Osteoblast (primary cell): Measurements from ENCODE around the gene IRF8. TPM values are rescaled to one million over a fixed set of nuclear protein-coding genes. Genes with fewer than 3 reads are reported as not detected.

Experiments used
- DNase-seq: peaks from one replicate; pipeline ENCODE4 v3.0.0; 2011; ENCODE audit warnings: low spot score, mixed read lengths; ENCODE audit not compliant: insufficient read length; ENCODE audit errors: missing footprints
- H2AFZ ChIP-seq: 2 replicates; pipeline ENCODE4 v1.6.0; 2011; ENCODE audit warnings: mild to moderate bottlenecking, low read length
- H3K27ac ChIP-seq: 2 replicates; pipeline ENCODE4 v1.5.1; 2011; ENCODE audit warnings: mild to moderate bottlenecking, low read depth, low read length, moderate library complexity
- H3K27me3 ChIP-seq: 2 replicates; pipeline ENCODE4 v1.6.0; 2012; ENCODE audit warnings: mild to moderate bottlenecking, control low read depth, inconsistent platforms, low read length, moderate library complexity; ENCODE audit not compliant: insufficient read depth
- H3K36me3 ChIP-seq: 2 replicates; pipeline ENCODE4 v1.5.1; 2011; ENCODE audit warnings: mild to moderate bottlenecking, low read length, control low read depth, moderate library complexity; ENCODE audit not compliant: insufficient read depth
- H3K4me1 ChIP-seq: 2 replicates; pipeline ENCODE4 v1.5.1; 2011; ENCODE audit warnings: mild to moderate bottlenecking, low read length, control low read depth, moderate library complexity; ENCODE audit not compliant: insufficient read depth
- H3K4me2 ChIP-seq: 2 replicates; pipeline ENCODE4 v1.6.0; 2011; ENCODE audit warnings: mild to moderate bottlenecking, low read length; ENCODE audit not compliant: insufficient read depth
- H3K4me3 ChIP-seq: fragments of 200-600 bp; sonication (generic); 3 replicates; pipeline ENCODE4 v1.5.1; 2012; ENCODE audit warnings: mild to moderate bottlenecking, low read length, inconsistent platforms; ENCODE audit not compliant: insufficient read depth
- H3K79me2 ChIP-seq: 2 replicates; pipeline ENCODE4 v1.6.0; 2012; ENCODE audit warnings: mild to moderate bottlenecking, low read length, control low read depth, inconsistent platforms; ENCODE audit not compliant: insufficient read depth
- H3K9me3 ChIP-seq: 2 replicates; pipeline ENCODE4 v1.5.1; 2011; ENCODE audit warnings: low read depth, low read length, control low read depth
- H4K20me1 ChIP-seq: 2 replicates; pipeline ENCODE4 v1.6.0; 2012; ENCODE audit warnings: mild to moderate bottlenecking, low read length, control low read depth; ENCODE audit not compliant: insufficient read depth
- total RNA-seq: library from RNA; depleted of rRNA; stranded (reverse); fragments of >200 nt; gene quantifications from 2 replicates; pipeline ENCODE4 v1.2.3, GENCODE V29; 2012
- TF ChIP-seq, protein P1 (sequence below): IDR thresholded peaks from 2 replicates; pipeline ENCODE4 v1.5.1; 2011; ENCODE audit warnings: mild to moderate bottlenecking, low read depth, low read length, moderate library complexity; ENCODE audit errors: extremely low read depth

IRF8 gene
- total RNA-seq, 1 donor, result 0.36 TPM

DNA sequence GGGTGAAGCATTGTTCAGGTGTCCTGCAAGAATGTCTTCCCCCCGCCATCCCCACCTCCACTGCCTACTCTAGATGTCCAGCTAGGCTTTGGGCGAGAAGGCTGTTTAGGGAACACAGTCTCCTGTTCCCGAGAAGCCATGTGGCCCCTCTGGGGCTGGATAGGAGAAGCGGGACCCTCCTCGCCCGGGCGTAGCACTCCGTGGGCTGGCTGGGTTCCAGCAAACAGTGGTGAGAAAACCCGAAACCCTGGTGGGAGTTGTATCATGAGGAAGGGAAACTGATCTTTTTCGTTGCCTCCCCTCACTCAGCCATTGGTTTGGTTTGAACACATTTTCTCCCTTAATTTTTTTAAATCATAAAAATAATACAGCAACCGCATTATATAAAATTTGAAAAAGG is 56.6 kb downstream of the IRF8 start:
- no peak overlapping the region for H3K4me2 ChIP-seq
- DNase-seq, result no peak
- peaks cover 10% of the 10 kb centered on the region for H3K27me3 ChIP-seq
- H3K36me3 ChIP-seq, result no peaks in the 10 kb centered on the region
- no peaks in the 10 kb centered on the region for H3K9me3 ChIP-seq
- H2AFZ ChIP-seq, result no peak overlapping the region
- no peaks in the 10 kb centered on the region for H3K79me2 ChIP-seq
- H3K27ac ChIP-seq, result no peak overlapping the region
- H3K4me1 ChIP-seq, result no peaks in the 10 kb centered on the region
- H3K4me3 ChIP-seq, result no peak overlapping the region
- H4K20me1 ChIP-seq, result no peaks in the 10 kb centered on the region
- TF ChIP-seq, protein P1, sequence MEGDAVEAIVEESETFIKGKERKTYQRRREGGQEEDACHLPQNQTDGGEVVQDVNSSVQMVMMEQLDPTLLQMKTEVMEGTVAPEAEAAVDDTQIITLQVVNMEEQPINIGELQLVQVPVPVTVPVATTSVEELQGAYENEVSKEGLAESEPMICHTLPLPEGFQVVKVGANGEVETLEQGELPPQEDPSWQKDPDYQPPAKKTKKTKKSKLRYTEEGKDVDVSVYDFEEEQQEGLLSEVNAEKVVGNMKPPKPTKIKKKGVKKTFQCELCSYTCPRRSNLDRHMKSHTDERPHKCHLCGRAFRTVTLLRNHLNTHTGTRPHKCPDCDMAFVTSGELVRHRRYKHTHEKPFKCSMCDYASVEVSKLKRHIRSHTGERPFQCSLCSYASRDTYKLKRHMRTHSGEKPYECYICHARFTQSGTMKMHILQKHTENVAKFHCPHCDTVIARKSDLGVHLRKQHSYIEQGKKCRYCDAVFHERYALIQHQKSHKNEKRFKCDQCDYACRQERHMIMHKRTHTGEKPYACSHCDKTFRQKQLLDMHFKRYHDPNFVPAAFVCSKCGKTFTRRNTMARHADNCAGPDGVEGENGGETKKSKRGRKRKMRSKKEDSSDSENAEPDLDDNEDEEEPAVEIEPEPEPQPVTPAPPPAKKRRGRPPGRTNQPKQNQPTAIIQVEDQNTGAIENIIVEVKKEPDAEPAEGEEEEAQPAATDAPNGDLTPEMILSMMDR, result no peak

DNA sequence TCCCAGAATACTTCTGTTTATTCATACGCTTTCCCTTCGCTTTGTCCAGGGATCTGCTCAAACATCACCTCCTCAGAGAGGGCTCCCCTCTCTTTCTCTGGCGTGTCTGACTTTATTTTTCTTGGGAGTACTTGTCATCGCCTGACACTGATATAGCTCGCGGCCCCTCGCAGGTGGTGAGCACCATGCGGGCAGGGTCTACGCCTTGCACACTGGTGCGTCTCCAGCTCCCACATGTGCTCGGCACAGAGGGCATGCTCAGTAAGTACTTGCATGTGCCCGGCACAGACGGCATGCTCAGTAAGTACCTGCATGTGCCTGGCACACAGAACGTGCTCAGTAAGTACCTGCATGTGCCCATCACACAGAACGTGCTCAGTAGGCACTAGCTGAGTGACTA is 57.5 kb downstream of the IRF8 start:
- DNase-seq, result no peak
- Histone ChIP-seq H3K4me1 (no peaks in the 10 kb centered on the region), H3K4me2 (no peak overlapping the region), H4K20me1 (no peaks in the 10 kb centered on the region), H2AFZ (no peak overlapping the region), H3K27me3 (peaks cover 2% of the 10 kb centered on the region), H3K27ac (no peak overlapping the region), H3K36me3 (no peaks in the 10 kb centered on the region), H3K4me3 (no peak overlapping the region), H3K9me3 (no peaks in the 10 kb centered on the region), H3K79me2 (no peaks in the 10 kb centered on the region)
- TF ChIP-seq, protein P1, result no peak

- Histone ChIP-seq H3K27ac (no peak overlapping the region), H3K4me3 (no peak overlapping the region), H3K4me1 (no peaks in the 10 kb centered on the region), H3K79me2 (no peaks in the 10 kb centered on the region), H3K27me3 (peaks cover 5% of the 10 kb centered on the region), H3K9me3 (no peaks in the 10 kb centered on the region), H4K20me1 (no peaks in the 10 kb centered on the region), H3K4me2 (no peak overlapping the region), H3K36me3 (no peaks in the 10 kb centered on the region), H2AFZ (no peak overlapping the region)
- TF ChIP-seq, protein P1, result no peak
- no peak for DNase-seq
Observed at GRCh38 chr16:85958731-85959130, 59.8 kb downstream of the IRF8 start.

GRCh38 chr16:85959686-85960085 is 60.7 kb downstream of the IRF8 start:
- Histone ChIP-seq H3K27ac (no peak overlapping the region), H3K27me3 (peaks cover 5% of the 10 kb centered on the region), H3K9me3 (no peaks in the 10 kb centered on the region), H3K79me2 (no peaks in the 10 kb centered on the region), H3K36me3 (no peaks in the 10 kb centered on the region), H2AFZ (no peak overlapping the region), H4K20me1 (no peaks in the 10 kb centered on the region), H3K4me3 (no peak overlapping the region), H3K4me2 (no peak overlapping the region), H3K4me1 (no peaks in the 10 kb centered on the region)
- DNase-seq, result peak; percentile 74
- TF ChIP-seq, protein P1, result no peak
